Muscle layer of duodenum (tissue), 2 donors: Measurements from ENCODE around the gene RGS7.

Experiments
- H3K27ac ChIP-seq: one replicate; pipeline ENCODE4 v1.7.0; 2013; ENCODE audit warnings: mild to moderate bottlenecking, low read length
- H3K27me3 ChIP-seq: one replicate; pipeline ENCODE4 v1.7.0; 2013; ENCODE audit warnings: low read depth, mild to moderate bottlenecking, control low read depth, low read length
- H3K36me3 ChIP-seq, 2 donors: one replicate each; pipeline ENCODE4 v1.7.0; 2013; ENCODE audit warnings: low read length in 2 of 2, control low read depth in 1 of 2, mild to moderate bottlenecking in 1 of 2; ENCODE audit not compliant: insufficient read depth in 2 of 2, control insufficient read depth in 1 of 2
- H3K4me1 ChIP-seq, 2 donors: one replicate each; pipeline ENCODE4 v1.7.0; 2013; ENCODE audit warnings: low read length in 2 of 2, mild to moderate bottlenecking in 2 of 2, control low read depth in 1 of 2, moderate library complexity in 1 of 2; ENCODE audit not compliant: insufficient read depth in 2 of 2, control insufficient read depth in 1 of 2
- H3K4me3 ChIP-seq, 2 donors: one replicate each; pipeline ENCODE4 v1.7.0; 2013; ENCODE audit warnings: low read length in 2 of 2, low read depth in 1 of 2, mild to moderate bottlenecking in 1 of 2
- H3K9me3 ChIP-seq, 2 donors: one replicate each; pipeline ENCODE4 v1.7.0; 2013; ENCODE audit warnings: low read length in 2 of 2, control low read depth in 1 of 2, mild to moderate bottlenecking in 1 of 2; ENCODE audit not compliant: control insufficient read depth in 1 of 2
- donor health status: healthy.

Gene RGS7

DNA sequence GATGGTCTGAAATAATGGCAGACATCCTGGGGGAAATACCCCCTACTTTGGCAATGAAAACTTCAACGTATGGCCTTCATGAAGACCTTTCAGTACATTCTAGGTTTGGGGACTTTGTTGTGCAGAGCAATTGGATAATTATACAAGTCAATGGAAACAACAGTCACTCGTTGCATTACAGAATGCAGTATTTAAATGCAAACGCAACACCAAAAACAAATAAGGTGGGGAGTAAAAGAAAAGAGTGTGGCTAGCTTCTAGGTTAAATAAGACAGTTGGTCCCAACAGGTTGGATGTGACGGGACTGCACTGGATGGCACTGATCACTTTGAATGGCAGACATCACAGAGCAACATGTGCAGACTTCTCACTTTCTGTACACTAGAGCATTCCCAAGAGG, 386.8 kb downstream of the RGS7 start:
- Histone ChIP-seq H3K27me3 (no peaks in the 10 kb centered on the region), H3K9me3 (no peaks in the 10 kb centered on the region), H3K4me1 (no peaks in the 10 kb centered on the region), H3K4me3 (no peak overlapping the region), H3K36me3 (no peaks in the 10 kb centered on the region), H3K27ac (no peak overlapping the region)

DNA sequence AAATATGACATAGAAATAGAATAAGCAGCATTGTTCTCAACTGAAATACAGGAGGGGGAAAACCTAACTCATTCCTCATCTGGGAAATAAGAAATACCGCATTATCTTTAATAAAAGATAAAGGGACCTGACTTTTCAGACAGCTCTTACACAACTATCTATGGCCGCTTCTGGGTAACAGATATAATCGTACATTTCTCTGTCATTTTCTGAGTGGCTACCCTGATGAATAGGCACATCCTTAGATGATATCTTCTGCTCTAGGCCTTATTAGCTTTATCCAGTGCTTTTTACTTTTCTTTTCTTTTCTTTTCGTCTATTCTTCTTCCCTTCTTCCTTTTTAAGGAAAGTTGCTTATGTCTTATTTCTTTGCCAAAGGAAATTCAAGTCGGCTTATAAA, 388.1 kb downstream of the RGS7 start:
- H3K36me3 ChIP-seq = no peaks in the 10 kb centered on the region
- H3K27ac ChIP-seq = no peak overlapping the region
- H3K4me3 ChIP-seq = no peak overlapping the region

DNA sequence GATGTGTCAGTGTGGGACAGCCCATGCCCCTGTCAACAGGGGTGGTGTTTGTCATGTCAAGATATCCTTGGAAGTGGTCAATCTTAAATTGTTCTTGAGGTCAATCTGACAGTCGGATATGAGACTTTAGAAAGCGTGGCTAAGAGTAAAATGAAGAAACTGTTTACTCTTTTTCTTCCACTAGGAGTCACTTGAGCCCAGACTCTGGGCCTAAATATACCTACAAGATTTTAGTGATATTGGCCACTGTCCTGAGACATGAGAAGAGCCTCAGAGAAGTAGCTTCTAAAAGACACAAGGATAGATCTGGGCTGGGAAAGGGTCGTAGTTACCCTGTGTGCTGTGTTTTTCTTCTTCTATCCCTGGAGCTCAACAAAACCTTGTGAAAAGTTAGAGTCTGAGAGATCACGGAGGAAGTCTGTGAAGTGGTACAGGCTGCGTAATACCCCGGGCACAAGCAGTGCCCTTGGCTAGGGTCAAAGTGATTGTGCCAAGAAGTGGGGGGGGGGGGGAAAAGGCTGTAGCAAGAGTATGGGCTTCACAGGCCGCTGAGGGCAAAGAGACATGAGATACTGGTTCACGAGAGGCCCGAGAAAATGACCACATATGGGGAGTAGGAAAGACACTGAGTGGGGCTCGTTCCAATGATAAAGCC, 389.8 kb downstream of the RGS7 start:
- Histone ChIP-seq H3K9me3 (no peaks in the 10 kb centered on the region), H3K4me3 (no peak overlapping the region), H3K4me1 (no peaks in the 10 kb centered on the region), H3K36me3 (no peaks in the 10 kb centered on the region), H3K27ac (no peak overlapping the region), H3K27me3 (no peaks in the 10 kb centered on the region)

More for the DNA sequence above, 388.1 kb downstream of the RGS7 start:
- Histone ChIP-seq H3K27me3 (no peaks in the 10 kb centered on the region), H3K9me3 (no peaks in the 10 kb centered on the region), H3K4me1 (no peaks in the 10 kb centered on the region)

DNA sequence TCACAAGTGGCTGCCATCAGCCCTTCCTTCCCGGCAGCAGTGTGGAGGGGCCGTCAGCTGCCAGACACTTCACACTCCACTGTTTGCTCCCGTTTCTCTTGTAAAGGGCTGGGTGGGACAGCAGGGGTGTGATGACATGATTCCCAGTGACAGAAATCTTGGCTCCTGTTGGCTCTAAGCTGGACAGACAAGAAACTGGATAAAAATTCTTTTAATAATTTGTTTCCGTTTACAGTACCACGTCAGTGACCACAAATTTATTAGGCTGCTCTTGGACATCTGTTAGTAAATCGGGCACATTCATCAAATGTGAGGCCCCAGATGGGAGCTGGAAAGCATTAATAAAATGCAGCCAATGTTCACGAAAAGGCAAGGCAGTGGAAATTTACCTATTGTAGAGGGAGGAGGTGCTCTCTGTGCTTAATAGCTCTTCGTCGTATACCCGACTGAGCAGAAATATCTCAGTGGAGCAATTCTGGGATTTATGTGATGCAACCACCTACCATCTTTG, 391.4 kb downstream of the RGS7 start:
- H3K27ac ChIP-seq = no peak overlapping the region
- H3K9me3 ChIP-seq = no peaks in the 10 kb centered on the region
- no peaks in the 10 kb centered on the region for H3K27me3 ChIP-seq
- no peaks in the 10 kb centered on the region for H3K36me3 ChIP-seq
- H3K4me1 ChIP-seq = no peaks in the 10 kb centered on the region
- H3K4me3 ChIP-seq = no peak overlapping the region

DNA sequence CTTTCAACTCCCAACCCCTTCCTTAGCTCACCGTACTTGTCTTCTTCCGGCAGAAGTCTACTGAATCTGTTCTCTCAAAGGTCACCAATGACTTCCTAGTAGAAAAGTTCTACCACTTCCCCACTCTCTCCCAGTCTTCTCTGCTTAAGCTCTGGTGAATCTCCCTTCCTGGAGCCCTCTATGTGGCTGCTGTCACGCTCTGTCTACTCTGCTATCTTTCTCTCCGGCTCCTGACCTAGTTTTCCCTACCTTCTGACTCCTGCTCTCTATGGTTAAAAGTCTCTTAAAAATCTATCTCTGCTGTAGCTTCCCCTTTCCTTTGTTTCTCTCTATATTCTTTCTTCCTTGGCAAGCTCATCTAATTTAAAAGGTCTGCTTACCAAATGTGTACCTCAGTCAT, 394.9 kb downstream of the RGS7 start:
- no peaks in the 10 kb centered on the region for H3K4me1 ChIP-seq
- no peaks in the 10 kb centered on the region for H3K9me3 ChIP-seq
- H3K4me3 ChIP-seq = no peak overlapping the region
- no peak overlapping the region for H3K27ac ChIP-seq
- no peaks in the 10 kb centered on the region for H3K36me3 ChIP-seq
- no peaks in the 10 kb centered on the region for H3K27me3 ChIP-seq

DNA sequence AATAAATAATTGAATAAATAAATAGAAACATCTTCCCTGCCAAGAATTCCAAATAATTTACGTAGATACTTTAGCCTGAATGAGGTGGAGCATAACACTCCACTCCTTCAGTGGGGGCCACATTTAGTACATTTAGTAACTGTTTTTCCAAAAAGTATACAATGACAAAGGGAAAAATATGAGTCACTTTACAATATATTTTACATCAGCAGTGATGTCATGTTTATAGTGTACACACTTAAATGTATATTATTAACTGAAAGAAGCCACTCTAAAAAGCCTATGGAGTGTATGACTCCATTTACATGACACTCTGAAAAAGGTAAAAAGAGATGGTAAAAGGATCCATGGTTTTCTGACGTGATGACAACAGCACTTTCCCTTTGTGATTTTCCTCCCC, 400.6 kb downstream of the RGS7 start:
- Histone ChIP-seq H3K4me3 (no peak overlapping the region), H3K4me1 (no peaks in the 10 kb centered on the region), H3K9me3 (peaks cover 0 to 3% of the 10 kb centered on the region in 2 donors), H3K27ac (no peak overlapping the region), H3K36me3 (no peaks in the 10 kb centered on the region), H3K27me3 (no peaks in the 10 kb centered on the region)

DNA sequence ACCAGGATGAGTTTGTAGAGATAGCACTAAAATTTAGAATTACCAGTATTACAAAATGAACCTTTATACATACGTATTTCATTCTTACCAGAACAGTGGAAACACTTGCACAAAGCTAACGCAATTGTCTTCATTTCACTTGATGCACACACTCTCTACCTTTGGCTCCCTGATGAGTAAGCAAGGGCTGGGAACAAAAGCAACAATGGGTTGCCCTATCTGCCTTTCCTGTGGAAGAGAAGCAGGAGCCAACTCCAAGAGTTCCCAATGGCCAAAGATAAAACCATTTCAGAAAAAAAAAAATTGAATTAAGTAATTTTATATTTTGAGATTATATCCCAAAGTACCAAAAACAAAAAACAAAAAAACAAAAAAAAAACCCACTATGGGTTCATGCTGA, 401.0 kb downstream of the RGS7 start:
- Histone ChIP-seq H3K27ac (no peak overlapping the region), H3K4me1 (no peaks in the 10 kb centered on the region), H3K27me3 (no peaks in the 10 kb centered on the region), H3K4me3 (no peak overlapping the region), H3K36me3 (no peaks in the 10 kb centered on the region), H3K9me3 (peaks cover 0 to 3% of the 10 kb centered on the region in 2 donors)

DNA sequence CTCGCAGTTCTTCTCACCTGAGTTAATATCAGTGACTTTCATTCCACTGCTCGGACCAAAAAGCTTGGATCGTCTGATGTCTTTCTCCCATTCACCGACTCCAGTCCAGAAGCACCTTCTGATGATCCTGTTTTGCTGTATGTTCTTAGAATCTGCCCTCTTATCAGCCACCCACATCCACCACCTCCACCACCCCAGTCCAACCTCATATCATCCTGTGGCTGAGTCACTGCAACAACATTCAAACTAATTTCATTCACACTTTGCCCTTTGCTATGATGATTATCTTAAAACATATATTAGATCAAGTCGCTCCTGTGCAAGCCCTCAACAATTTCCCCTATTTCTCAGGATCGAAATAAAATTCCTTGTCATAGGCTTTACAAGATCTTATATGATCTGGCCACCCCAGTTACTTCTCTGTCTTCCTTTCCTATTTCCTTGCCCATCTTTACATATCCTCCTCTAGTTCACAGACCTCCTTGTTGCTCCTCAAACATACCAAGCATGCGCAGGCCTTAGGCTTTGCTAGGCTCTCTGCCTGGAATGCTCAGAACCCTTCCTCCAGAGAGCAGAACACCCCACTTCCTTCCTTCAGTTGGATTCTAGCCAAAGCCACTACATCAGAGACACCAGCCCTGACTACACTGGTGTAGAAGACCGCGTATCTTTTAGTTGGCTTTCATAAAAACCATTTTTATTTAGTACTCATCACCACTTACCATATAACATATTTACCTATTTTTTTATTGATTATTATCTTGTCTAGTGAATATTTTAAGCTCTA, 409.4 kb downstream of the RGS7 start:
- no peak overlapping the region for H3K4me3 ChIP-seq
- no peaks in the 10 kb centered on the region for H3K4me1 ChIP-seq
- no peaks in the 10 kb centered on the region for H3K27me3 ChIP-seq
- no peaks in the 10 kb centered on the region for H3K36me3 ChIP-seq
- no peaks in the 10 kb centered on the region for H3K9me3 ChIP-seq
- no peak overlapping the region for H3K27ac ChIP-seq

DNA sequence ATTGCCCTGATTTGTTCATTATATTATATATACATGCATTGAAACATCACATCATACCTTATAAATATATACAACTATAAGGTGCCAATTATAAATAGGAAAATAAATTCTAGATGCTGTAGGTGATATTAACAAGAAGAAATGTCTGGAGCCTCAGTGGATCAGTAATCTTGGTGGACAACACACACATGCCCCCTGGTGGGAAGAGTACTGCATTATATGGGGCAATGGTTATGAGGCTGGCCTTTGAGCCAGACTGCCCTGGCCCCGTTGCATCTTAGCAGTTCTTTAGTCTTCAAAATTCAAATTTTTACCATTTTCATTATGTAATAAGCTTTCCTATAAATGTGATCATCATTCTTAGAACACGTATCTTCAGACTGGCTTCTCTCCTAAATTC, 410.1 kb downstream of the RGS7 start:
- no peaks in the 10 kb centered on the region for H3K36me3 ChIP-seq
- no peak overlapping the region for H3K27ac ChIP-seq
- no peaks in the 10 kb centered on the region for H3K9me3 ChIP-seq
- no peaks in the 10 kb centered on the region for H3K4me1 ChIP-seq
- H3K27me3 ChIP-seq = no peaks in the 10 kb centered on the region
- H3K4me3 ChIP-seq = no peak overlapping the region

DNA sequence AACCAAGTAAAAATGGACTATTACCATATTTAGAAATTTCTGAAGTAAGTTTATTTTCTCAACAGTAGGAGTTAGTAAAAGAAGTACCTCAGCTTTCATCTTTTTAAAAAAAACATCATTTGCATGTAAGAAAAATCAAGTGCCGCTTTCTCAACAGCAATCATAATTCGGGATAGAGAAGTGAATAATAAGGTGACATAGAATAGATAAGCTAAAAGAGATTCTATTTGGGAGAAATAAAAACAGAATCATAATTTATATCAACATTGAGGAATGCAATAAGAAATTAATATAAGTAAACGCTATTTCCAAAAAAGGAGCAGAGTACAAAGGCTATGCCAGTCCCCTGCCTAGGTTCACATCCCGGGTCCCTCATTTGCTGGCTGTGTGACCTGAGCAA, 414.1 kb downstream of the RGS7 start:
- Histone ChIP-seq H3K36me3 (no peaks in the 10 kb centered on the region), H3K4me3 (no peak overlapping the region), H3K27ac (no peak overlapping the region), H3K27me3 (no peaks in the 10 kb centered on the region), H3K4me1 (no peaks in the 10 kb centered on the region), H3K9me3 (no peaks in the 10 kb centered on the region)

DNA sequence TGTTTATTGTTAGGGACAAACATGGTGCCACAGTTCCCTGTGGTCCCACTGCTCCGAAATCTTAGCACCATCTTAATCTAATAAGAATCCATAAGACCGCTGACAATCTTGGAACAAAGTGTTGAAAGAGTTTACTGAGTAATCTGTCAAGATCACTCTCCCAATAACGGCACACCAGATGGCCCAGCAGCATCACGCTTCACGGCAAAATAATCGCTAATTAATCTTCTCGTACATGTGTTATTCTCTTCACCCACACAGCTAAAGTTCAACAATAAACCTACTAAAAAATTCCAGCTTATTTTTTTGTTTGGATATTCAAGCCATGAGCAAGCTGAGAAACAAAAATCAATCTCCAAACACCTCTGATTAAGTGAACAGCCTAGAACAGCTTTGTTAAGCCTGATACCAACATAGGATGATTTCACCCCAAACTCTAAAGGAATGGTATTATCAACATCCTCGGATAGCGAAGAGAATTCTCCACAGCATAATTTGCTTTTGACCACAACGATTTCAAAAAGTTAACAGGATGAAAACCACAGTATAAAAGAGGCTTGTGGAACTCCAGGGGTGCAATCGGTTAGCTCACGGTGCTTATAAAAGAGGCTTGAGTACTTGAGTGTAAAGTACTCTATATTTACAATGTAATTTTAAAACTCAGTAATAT, 415.2 kb downstream of the RGS7 start:
- Histone ChIP-seq H3K4me3 (no peak overlapping the region), H3K9me3 (peaks cover 0 to 10% of the 10 kb centered on the region in 2 donors), H3K4me1 (no peaks in the 10 kb centered on the region), H3K27ac (no peak overlapping the region), H3K36me3 (no peaks in the 10 kb centered on the region), H3K27me3 (no peaks in the 10 kb centered on the region)
